H1 (cell line): Measurements from ENCODE around the gene BTBD9. TPM values are rescaled to one million over a fixed set of nuclear protein-coding genes. Genes with fewer than 3 reads are reported as not detected.

Experiments used
- polyA plus RNA-seq, 7 experiments: library from polyadenylated mRNA; depleted of rRNA in 3 of 7; stranded (reverse) in 5 of 7; unstranded in 2 of 7; fragments of >200 nt in 5 of 7; fragments of 200-250 nt in 2 of 7; gene quantifications; 1 replicate in 5 of 7; 2 replicates in 1 of 7; 4 replicates in 1 of 7; pipeline versions ENCODE4 v1.2.1 to v1.2.3, GENCODE V29; 2011 to 2013; ENCODE audit warnings: missing spikeins in 2 of 7, mixed read lengths in 2 of 7
- total RNA-seq: library from RNA; stranded (reverse); fragmentation: NEBNext Ultra II Directional; extraction: Animal tissue kit (Norgen Biotek cat#: 25700); gene quantifications from 2 replicates; pipeline ENCODE4 v1.2.1, GENCODE V29; 2021
- TF ChIP-seq, protein P1 (sequence below): IDR thresholded peaks from 2 replicates; pipeline ENCODE4 v1.6.1; 2011; ENCODE audit warnings: low read length, improper control_type of control experiment

The BTBD9 gene
- total and polyA plus RNA-seq, 2 of the 8 experiments (the other 6 are each of a cell fraction or from before 2014, with no cell fraction given), result 0.92 to 4.1 TPM

DNA sequence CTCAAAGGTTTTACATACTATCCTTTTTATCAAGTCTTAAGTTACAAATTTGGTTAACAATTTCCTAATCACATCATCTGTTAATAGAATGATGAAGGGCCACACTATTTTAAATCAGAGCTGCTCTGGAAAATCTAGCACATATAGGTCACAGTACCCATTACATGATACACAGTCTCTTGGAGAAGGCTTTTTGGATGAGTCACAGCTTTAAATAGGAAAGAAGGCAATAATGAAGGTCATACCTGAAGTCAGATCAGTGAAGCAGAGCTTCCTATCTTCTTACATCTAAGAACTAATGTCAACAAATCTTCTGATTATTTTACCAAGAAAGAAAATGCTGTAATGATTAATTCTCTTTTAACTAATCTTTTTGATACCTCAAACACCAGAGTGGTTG lies 248.5 kb downstream of the BTBD9 start (continued):
- TF ChIP-seq, protein P1, sequence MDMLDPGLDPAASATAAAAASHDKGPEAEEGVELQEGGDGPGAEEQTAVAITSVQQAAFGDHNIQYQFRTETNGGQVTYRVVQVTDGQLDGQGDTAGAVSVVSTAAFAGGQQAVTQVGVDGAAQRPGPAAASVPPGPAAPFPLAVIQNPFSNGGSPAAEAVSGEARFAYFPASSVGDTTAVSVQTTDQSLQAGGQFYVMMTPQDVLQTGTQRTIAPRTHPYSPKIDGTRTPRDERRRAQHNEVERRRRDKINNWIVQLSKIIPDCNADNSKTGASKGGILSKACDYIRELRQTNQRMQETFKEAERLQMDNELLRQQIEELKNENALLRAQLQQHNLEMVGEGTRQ, result no peak
